GM21619 (cell line): ENCODE results near the gene OR3A2.
"Not testable (repeated sequence)": the region's sequence is repeated elsewhere in the genome, so short reads cannot be mapped to it uniquely, and the experiment has no call there.

ENCODE experiments used
- ATAC-seq: cut with Tn5 transposase; IDR thresholded peaks from one replicate; pipeline ENCODE4 v1.9.1; 2021; ENCODE audit not compliant: unreplicated experiment

OR3A2 gene

GRCh38 chr17:3385869-3386816 is at the start of gene OR3A2:
TSS of gene OR3A2 (minus strand) at chr17:3386308.
- ATAC-seq: no peak

DNA sequence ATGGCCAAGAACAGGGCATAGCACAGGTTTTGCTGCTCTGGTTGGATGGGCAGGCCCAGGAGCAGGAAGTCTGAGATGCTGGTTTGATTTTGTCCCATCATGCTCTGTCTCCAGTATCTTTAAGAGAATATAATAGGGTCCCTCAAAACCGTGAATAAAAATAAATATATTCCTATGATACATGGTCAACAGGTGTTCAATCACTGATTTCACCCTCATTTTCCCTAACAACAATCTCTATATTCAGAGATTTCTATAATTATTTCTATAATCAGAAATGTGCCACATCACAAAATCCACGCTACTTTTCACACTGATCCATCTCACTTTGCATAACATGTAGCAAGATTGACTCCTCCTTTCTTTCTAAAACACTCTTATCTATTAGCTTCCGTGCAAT is 47.6 kb upstream of the OR3A2 start, which contains the start of gene OR1E2:
OR1E2 (minus strand) TSS at position 101 of the 400 bp plus-strand sequence; CDS start at position 101, 0 bp downstream.
- ATAC-seq: no peak

- not testable (repeated sequence) for ATAC-seq
These were observed 47.1 kb upstream of the OR3A2 start for GRCh38 chr17:3433215-3433614.

DNA sequence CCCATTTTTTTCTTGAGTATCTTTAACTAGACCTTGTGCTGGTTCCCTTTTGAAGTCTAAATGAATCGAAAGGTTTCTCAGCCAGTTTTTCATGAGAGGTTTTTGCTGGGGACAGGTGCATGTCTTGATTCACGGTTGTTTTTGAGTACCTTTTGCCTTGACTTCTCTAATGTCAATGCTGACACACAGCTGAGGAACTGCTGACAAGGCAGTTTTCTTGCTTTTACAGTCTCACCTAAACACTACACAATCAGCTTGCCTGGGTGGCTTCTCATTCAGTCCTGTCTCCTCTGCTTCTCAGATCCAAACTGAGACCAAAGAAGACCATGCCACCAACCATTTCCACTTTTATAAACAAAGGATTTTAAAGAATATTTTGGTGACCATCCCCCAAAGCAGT is 32.1 kb upstream of the OR3A2 start:
- no peak for ATAC-seq

DNA sequence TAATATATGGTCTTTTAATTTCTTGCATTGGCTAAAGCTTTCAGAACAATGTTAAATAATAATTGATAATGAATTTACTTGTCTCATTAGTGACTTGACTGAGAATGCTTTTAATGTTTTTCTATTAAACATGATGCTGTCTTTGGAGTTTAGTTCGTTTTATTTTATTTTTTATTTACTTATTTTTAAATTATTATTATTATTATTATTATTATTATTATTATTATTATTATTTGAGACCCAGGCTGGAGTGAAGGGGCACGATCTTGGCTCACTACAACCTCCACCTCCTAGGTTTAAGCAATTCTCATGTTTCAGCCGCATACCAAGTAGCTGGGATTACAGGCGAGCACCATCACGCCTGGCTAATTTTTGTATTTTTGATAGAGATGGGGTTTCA is 29.5 kb upstream of the OR3A2 start:
- no peak for ATAC-seq

DNA sequence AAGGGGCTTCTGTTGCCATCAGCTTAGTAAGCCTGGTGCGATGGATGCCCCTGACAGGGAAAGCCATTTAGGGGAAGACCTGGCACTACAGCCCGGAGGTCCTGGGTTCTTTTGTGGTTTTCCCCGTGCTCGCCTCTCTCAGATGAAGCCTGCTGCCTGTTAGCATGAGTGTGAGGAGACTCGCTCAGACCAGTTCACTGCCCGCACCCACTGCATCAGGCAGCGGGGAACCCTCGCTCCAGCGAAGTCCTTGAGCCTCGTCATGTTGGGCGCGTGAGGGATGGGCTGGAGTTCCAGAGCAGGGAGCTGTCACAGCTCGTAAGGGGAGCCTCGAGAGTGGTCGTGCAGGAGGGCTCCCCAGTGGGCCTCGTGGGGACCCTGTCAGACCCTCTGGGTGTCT is 26.1 kb upstream of the OR3A2 start:
- not testable (repeated sequence) for ATAC-seq

DNA sequence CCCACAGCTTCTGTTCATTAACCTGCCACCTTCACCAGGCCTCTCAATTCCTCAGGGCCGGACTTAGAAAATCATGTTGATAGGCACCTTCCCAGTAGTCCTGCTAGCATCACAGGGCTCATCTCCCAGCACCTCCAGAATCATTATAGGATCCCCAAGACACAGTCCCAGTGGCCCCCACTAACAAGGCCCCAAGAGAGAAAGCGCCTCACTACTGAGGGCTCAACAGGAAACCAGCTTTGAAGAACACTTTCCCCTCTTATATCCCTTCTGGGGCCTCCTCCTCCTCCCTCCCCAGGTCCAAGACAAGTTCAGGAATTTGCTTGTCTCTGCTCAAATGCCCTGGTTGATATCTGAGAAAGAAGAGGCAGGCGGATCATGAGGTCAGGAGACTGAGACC is 25.0 kb upstream of the OR3A2 start, which contains the start of gene OR3A3:
OR3A3 (plus strand) TSS at position 301 of the 400 bp plus-strand sequence.
- ATAC-seq: no peak

DNA sequence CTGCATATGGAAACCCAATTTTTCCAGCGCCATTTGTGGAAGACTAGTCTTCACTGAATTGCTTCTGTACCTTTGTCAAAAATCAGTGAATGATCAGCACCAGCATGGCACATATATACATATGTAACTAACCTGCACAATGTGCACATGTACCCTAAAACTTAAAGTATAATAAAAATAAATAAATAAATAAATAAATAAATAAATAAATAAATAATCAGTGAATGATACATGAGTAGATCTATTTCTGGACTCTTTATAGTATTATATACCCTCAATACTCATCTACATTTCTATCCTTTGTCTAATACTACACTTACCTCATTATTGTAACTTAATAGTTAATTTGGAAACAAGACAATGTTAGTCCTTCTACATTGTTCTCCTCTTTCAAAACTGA is 17.7 kb upstream of the OR3A2 start:
- not testable (repeated sequence) for ATAC-seq

GRCh38 chr17:3401786-3402185 is 15.7 kb upstream of the OR3A2 start:
- no peak for ATAC-seq

DNA sequence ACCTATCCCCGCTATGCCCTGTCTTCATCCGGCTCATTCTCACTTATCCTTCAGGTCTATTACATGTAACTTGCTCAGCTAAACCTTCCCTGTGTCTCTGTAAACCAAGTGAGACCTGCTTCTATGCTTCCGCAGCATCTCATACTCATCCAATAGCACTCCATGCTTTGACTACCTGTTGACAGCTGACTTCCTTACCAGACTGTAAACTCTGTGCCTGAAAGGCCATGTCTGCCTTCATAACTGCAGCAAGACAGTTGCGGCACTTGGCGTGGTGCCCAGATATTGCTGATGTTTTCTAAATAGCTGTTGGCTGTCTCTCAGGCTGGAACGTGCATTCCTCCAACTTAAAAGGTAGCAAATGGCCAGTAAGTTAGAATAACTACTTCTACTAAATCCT is 13.9 kb upstream of the OR3A2 start:
- no peak for ATAC-seq

GRCh38 chr17:3398310-3398709 is 12.2 kb upstream of the OR3A2 start, which contains the start of gene OR1E1:
TSS of gene OR1E1 (minus strand) at chr17:3398410. CDS start at chr17:3398410, 0 bp downstream.
- ATAC-seq: no peak

- ATAC-seq: not testable (repeated sequence)
These were observed 11.7 kb upstream of the OR3A2 start for GRCh38 chr17:3397801-3398200.

- no peak for ATAC-seq
These were observed 3.7 kb upstream of the OR3A2 start for GRCh38 chr17:3389791-3390190.

GRCh38 chr17:3381957-3382356 is 4.2 kb downstream of the OR3A2 start:
- ATAC-seq: no peak

- ATAC-seq: no peak
These were observed 7.8 kb downstream of the OR3A2 start for GRCh38 chr17:3378321-3378720.

- not testable (repeated sequence) for ATAC-seq
These were observed 14.9 kb downstream of the OR3A2 start for GRCh38 chr17:3371167-3371566.

GRCh38 chr17:3342782-3343181 is 43.3 kb downstream of the OR3A2 start:
- not testable (repeated sequence) for ATAC-seq

GRCh38 chr17:3335876-3336275 is 50.2 kb downstream of the OR3A2 start:
- no peak for ATAC-seq

- no peak for ATAC-seq
These were observed 67.8 kb downstream of the OR3A2 start for GRCh38 chr17:3318336-3318735.

DNA sequence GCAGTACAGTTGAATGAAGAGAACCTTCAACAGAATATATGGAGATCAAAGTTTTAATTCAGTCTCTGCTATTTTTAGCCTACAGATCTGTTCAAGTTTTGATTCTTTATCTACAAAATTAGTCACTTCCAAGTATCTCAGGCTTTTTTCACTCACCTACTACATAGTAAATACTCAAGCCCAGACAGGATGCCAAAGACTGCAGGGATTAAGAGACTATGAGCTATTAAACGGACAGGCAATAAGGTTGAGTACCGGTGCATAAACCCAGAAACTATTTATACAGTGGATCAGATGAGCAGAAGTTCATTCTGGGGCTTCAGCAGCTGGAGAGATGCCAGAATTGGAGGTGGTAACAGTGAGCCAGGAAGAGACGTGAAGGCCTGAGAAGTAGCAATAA is 69.3 kb downstream of the OR3A2 start:
- ATAC-seq: no peak

DNA sequence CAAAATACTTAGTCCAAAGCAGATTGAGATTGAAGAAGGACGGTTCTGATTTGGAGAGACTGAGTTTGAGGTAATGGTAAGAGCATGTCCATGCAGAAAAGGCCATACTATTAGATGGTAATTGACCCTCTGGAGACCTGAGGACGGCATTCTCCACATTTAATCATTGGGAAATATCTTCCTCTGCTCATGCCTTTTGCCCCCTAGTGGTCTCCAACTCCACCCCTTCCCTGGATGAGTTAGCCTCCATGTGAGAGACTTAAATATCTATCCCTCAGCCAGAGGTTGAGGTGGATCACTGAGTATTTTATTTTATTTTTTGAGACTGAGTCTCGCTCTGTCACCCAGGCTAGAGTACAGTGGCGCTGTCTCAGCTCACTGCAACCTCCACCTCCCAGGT is 77.5 kb downstream of the OR3A2 start:
- no peak for ATAC-seq

- ATAC-seq: no peak
These were observed 87.8 kb downstream of the OR3A2 start, which contains the start of gene OR3A1 for GRCh38 chr17:3298260-3298659. TSS of gene OR3A1 (minus strand) at chr17:3298360. CDS start at chr17:3292582, 5,778 bp downstream.
